ENCODE results near the gene GAMT. TPM values are rescaled to one million over a fixed set of nuclear protein-coding genes. Genes with fewer than 3 reads are reported as not detected.

GAMT gene
- total and polyA plus RNA-seq, 2 of the 13 experiments (the other 11 are each of a cell fraction or from before 2014, with no cell fraction given) = 115 to 124 TPM

GRCh38 chr19:1360818-1361461 is 40.4 kb downstream of the GAMT start:
- Histone ChIP-seq H3K79me2 (ENCODE audit: insufficient read depth, low read length) (peaks cover 4% of the 10 kb centered on the region), H3K9ac (ENCODE audit: insufficient read depth, low read depth, low read length) (no peak overlapping the region), H3K36me3 (replicated peaks in 1 of 2; ENCODE audit: control insufficient read depth in 1 of 2, insufficient read depth in 2 of 2, low read length in 2 of 2) (peaks cover 9 to 30% of the 10 kb centered on the region in 2 experiments; a peak in 4 of 5 replicates), H3K27ac (ENCODE audit: extremely low read length, insufficient read depth, low read length) (no peak overlapping the region), H3K4me1 (ENCODE audit: insufficient read depth, low read length) (peaks cover 10% of the 10 kb centered on the region), H3K9me3 (ENCODE audit: low read length) (no peaks in the 10 kb centered on the region), H2AFZ (ENCODE audit: low read length) (no peak overlapping the region), H3K4me2 (ENCODE audit: low read depth, low read length) (no peak overlapping the region), H3K27me3 (ENCODE audit: control insufficient read depth in 1 of 2, insufficient read depth in 2 of 2, low read length in 2 of 2) (no peaks in the 10 kb centered on the region), H4K20me1 (ENCODE audit: insufficient read depth, low read length) (no peaks in the 10 kb centered on the region), H3K4me3 (replicated peaks in 1 of 3; ENCODE audit: insufficient read depth in 1 of 3, low read depth in 2 of 3, low read length in 3 of 3) (no peak overlapping the region)
- in situ Hi-C loops (cut with HindIII; ENCODE audit: extremely low pct_ligation_motif_present, low pct_unique_long_range_greater_than_20kb) (no loop called here), intact Hi-C loops (cut with micrococcal nuclease; ENCODE audit: unreplicated experiment) (no loop called here)
- DNase-seq (ENCODE audit: low spot score) = no peak
- peak; percentile 53 for TF ChIP-seq RBFOX2 (IDR thresholded peaks at IDR 0.05; ENCODE audit: low read depth, low read length)
- no peak for TF ChIP-seq IKZF4 (CRISPR knock-in tag; IDR thresholded peaks at IDR 0.05; ENCODE audit: borderline replicate concordance, low read depth, not compliant biosample characterization)
- BruUV-seq (replicated peaks) = no TSS peak
- WGBS (ENCODE audit: low lambda C conversion rate) = 97% methylated on average over 18 of the region's 31 CpGs
- POLR2A ChIA-PET = no interaction called here
- ATAC-seq = no peak
- CTCF ChIA-PET (ENCODE audit: low intra/inter-chr PET ratio, low total read pairs) = no interaction called here
- no peak for FAIRE-seq

- H3K27me3 ChIP-seq (ENCODE audit: control insufficient read depth in 1 of 2, insufficient read depth in 2 of 2, low read length in 2 of 2) = no peaks in the 10 kb centered on the region
- no peak for DNase-seq (ENCODE audit: low spot score)
- no peak overlapping the region for H3K9ac ChIP-seq (ENCODE audit: insufficient read depth, low read depth, low read length)
- H3K79me2 ChIP-seq (ENCODE audit: insufficient read depth, low read length) = peaks cover 10% of the 10 kb centered on the region
- no peak for FAIRE-seq
- H3K4me1 ChIP-seq (ENCODE audit: insufficient read depth, low read length) = peaks cover 14% of the 10 kb centered on the region
- H3K9me3 ChIP-seq (ENCODE audit: low read length) = no peaks in the 10 kb centered on the region
- H3K4me2 ChIP-seq (ENCODE audit: low read depth, low read length) = no peak overlapping the region
- no TSS peak for BruUV-seq (replicated peaks)
- H3K4me3 ChIP-seq (replicated peaks in 1 of 3; ENCODE audit: insufficient read depth in 1 of 3, low read depth in 2 of 3, low read length in 3 of 3) = no peak overlapping the region
- ATAC-seq = no peak
- peaks cover 7 to 30% of the 10 kb centered on the region in 2 experiments; a peak in 4 of 5 replicates for H3K36me3 ChIP-seq (replicated peaks in 1 of 2; ENCODE audit: control insufficient read depth in 1 of 2, insufficient read depth in 2 of 2, low read length in 2 of 2)
- H4K20me1 ChIP-seq (ENCODE audit: insufficient read depth, low read length) = no peaks in the 10 kb centered on the region
- POLR2A ChIA-PET = no interaction called here
- intact Hi-C loops (cut with micrococcal nuclease; ENCODE audit: unreplicated experiment) = no loop called here
- CTCF ChIA-PET (ENCODE audit: low intra/inter-chr PET ratio, low total read pairs) = no interaction called here
- WGBS (ENCODE audit: low lambda C conversion rate) = 97% methylated on average over 26 of the region's 30 CpGs
- in situ Hi-C loops (cut with HindIII; ENCODE audit: extremely low pct_ligation_motif_present, low pct_unique_long_range_greater_than_20kb) = no loop called here
- H2AFZ ChIP-seq (ENCODE audit: low read length) = no peak overlapping the region
- no peak overlapping the region for H3K27ac ChIP-seq (ENCODE audit: extremely low read length, insufficient read depth, low read length)
- TF ChIP-seq JDP2 (CRISPR knock-in tag; IDR thresholded peaks at IDR 0.05; ENCODE audit: borderline replicate concordance) = no peak
- no peak for TF ChIP-seq CHD4 (IDR thresholded peaks at IDR 0.05; ENCODE audit: borderline replicate concordance, low read length)
- TF ChIP-seq PAXIP1 (CRISPR knock-in tag; conservative IDR thresholded peaks at IDR 0.05) = no peak
- peak; percentile 36; the same call in 1 of the 2 replicates for TF ChIP-seq ZC3H13 (CRISPR knock-in tag; IDR thresholded peaks at IDR 0.05)
- TF ChIP-seq ARID4A (CRISPR knock-in tag; IDR thresholded peaks at IDR 0.05; ENCODE audit: borderline replicate concordance) = no peak
These were observed 41.1 kb downstream of the GAMT start for GRCh38 chr19:1360126-1360817.

All from HepG2 (cell line).